ENCODE data around the gene ZFP62. TPM values are rescaled to one million over a fixed set of nuclear protein-coding genes. Genes with fewer than 3 reads are reported as not detected.
A peak's percentile ranks its signal among the peaks of the same experiment; 100 is the strongest.

The ZFP62 gene
- total and polyA plus RNA-seq, 7 donors, result 12.9 to 34.6 (median 22.2) TPM

DNA sequence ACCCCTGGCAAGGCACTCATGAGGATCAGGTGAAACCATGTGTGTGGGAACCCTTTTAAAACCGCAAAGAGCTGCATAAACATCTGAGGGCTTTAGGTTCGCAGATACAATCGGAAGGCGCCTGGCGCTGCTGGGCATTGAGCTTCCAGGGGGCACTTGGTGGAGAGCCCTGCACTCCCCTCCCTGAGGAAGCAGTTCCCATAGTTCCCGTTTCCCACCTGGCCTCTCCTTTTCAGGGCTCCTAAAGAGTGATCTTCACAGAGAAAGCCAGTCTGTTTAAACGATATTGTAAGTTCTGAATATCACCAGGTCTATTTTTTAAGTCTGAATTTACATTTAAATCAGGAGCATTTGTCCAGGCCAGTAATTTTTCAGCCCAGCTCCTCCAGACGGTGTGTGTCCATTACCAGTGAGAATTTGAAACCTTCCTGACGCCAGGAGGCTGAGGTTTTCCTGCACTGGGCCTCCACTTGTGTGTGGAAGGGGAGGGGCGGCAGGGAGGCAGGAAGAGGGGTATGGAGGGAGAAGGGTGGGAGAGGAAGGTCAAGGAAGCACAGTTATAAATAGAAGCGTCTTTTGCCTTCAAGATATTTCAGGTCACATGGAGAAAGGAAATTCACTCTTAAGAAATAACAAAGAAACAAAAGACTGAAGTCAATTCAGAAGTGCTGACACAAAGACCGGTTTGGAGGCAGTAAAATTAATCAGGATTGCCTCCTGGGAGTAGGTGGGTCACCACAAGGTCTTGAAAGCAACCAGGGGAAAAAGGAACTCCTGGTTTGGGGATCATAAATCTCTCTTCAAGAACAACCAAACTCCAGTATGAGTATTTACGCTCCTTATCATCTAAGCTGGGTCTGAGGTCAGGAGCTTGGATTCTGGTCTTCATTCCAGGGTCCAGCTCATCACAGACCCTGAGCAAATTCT lies 44.2 kb downstream of the ZFP62 start:
- H3K36me3 ChIP-seq, result no peaks in the 10 kb centered on the region
- peaks cover 0 to 19% (median 14%) of the 10 kb centered on the region in 4 donors for H3K4me1 ChIP-seq
- intact Hi-C loops (cut with DNase I), result no loop called here
- no peak overlapping the region for H3K4me3 ChIP-seq
- WGBS, 2 donors, result 37 to 57% methylated on average over 13 of the region's 13 CpGs
- TF ChIP-seq, protein P1, sequence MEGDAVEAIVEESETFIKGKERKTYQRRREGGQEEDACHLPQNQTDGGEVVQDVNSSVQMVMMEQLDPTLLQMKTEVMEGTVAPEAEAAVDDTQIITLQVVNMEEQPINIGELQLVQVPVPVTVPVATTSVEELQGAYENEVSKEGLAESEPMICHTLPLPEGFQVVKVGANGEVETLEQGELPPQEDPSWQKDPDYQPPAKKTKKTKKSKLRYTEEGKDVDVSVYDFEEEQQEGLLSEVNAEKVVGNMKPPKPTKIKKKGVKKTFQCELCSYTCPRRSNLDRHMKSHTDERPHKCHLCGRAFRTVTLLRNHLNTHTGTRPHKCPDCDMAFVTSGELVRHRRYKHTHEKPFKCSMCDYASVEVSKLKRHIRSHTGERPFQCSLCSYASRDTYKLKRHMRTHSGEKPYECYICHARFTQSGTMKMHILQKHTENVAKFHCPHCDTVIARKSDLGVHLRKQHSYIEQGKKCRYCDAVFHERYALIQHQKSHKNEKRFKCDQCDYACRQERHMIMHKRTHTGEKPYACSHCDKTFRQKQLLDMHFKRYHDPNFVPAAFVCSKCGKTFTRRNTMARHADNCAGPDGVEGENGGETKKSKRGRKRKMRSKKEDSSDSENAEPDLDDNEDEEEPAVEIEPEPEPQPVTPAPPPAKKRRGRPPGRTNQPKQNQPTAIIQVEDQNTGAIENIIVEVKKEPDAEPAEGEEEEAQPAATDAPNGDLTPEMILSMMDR (IDR thresholded peaks at IDR 0.05), result no peak
- TF ChIP-seq POLR2AphosphoS5 (IDR thresholded peaks at IDR 0.05), result peak in 2 of 4 donors; percentile 34 to 55
- peak; percentile 80 for DNase-seq
- no peaks in the 10 kb centered on the region for H3K27me3 ChIP-seq
- H3K9me3 ChIP-seq, result no peaks in the 10 kb centered on the region
- peak overlapping the region; percentile 57 to 66 (median 64) for H3K27ac ChIP-seq

DNA sequence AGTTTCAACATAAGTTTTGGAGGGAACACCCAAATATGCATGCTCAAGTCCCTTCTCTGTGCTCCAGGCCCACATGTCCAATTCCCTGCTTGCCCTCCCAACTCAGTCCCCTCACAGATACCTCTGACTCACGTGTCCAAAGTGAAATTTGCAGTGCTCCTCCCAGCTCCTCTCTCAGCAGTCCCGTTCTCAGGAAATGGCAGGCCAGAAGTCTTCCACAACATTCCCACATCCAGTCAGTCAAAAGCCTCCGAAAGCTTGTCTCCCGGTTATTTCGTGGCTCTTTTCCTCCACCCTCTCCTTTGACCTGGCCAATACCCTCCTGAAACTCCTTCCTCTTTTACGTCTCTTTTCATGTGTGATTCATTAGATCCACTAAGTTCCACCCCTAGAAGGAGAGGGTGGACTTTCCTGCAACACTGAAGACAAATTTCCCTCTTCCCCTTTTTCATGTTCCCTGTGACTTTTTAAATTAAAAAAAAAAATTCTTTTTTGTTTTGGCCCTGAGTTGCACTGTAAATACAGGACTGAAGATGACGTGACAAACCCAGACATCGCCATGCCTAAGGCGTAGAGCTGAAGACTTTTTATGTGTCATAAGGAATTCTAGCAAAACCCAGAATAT lies 45.7 kb downstream of the ZFP62 start:
- Histone ChIP-seq H3K4me1 (peaks cover 0 to 26% (median 18%) of the 10 kb centered on the region in 4 donors), H3K27ac (peak overlapping the region; percentile 34 to 66 (median 54)), H3K9me3 (no peaks in the 10 kb centered on the region), H3K4me3 (peak overlapping the region in 3 of 4 donors; percentile 8 to 77 (median 16)), H3K36me3 (no peaks in the 10 kb centered on the region), H3K27me3 (no peaks in the 10 kb centered on the region)
- intact Hi-C loops (cut with DNase I), result no loop called here
- no peak for DNase-seq
- TF ChIP-seq POLR2A (IDR thresholded peaks at IDR 0.05), result peak; percentile 13 to 28
- no peak for TF ChIP-seq EP300 (IDR thresholded peaks at IDR 0.05)
- peak in 3 of 4 donors; percentile 32 to 70 (median 52) for TF ChIP-seq POLR2AphosphoS5 (IDR thresholded peaks at IDR 0.05)
- 69 to 85% methylated on average over 9 of the region's 9 CpGs for WGBS, 2 donors

DNA sequence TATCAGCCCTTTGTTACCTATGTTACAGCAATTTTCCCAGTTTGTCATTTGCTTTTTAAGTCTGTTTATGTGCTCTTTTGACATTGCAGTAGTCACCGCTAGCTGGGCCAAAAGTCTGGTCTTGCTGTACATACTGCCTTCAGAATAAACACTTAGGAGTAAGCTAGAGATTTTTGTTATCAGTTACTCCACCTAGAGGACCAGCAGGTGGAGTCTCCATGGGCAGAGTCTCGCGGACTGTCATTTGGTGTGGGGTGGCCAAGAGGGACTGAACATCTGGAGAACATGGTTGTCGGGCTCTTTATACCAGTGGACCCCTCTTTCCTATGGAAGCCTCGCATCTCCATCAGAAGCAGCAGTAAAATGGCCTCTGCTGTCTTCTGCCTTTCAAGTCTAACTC lies 47.7 kb downstream of the ZFP62 start:
- Histone ChIP-seq H3K27ac (peak overlapping the region in 1 of 4 donors; percentile 66), H3K36me3 (no peaks in the 10 kb centered on the region), H3K4me3 (peak overlapping the region in 2 of 4 donors; percentile 16 to 77), H3K4me1 (peaks cover 0 to 36% (median 25%) of the 10 kb centered on the region in 4 donors), H3K27me3 (no peaks in the 10 kb centered on the region), H3K9me3 (no peaks in the 10 kb centered on the region)
- TF ChIP-seq, protein P1 (IDR thresholded peaks at IDR 0.05), result no peak
- TF ChIP-seq POLR2A (IDR thresholded peaks at IDR 0.05), result no peak
- TF ChIP-seq EP300 (IDR thresholded peaks at IDR 0.05), result no peak
- no peak for TF ChIP-seq POLR2AphosphoS5 (IDR thresholded peaks at IDR 0.05)
- WGBS, 2 donors, result 63 to 79% methylated on average over 5 of the region's 5 CpGs
- intact Hi-C loops (cut with DNase I), result loop anchor here (5.0 kb wide), 1 partner anchor 434 kb away; no protein-coding TSS in a partner anchor
- DNase-seq, result peak; percentile 48

DNA sequence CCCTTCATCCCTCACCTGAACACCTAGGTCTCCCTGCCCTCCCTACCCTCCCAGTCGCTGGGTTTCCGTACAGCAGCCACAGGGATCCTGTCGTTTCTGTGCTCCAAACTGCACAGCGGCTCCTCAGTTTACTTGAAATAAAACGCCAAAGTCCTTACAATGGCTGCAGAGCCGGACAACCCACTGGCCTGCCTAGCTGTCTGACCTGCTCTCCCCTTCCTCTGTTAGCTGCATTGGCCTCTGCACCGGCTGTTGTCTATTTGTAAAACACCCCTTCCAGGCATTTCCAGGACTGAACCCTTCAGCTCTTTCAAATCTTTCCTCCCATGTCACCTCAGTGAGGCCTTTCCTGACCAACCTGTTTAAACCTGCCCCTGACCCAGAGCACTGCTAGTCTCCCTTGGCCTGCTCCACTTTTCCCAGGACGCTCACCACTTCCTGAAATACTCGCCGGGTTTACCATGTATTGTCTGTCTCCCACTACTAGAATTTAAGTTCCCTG lies 49.4 kb downstream of the ZFP62 start:
- no peak for TF ChIP-seq EP300 (IDR thresholded peaks at IDR 0.05)
- peak; percentile 66 for DNase-seq
- H3K27me3 ChIP-seq, result no peaks in the 10 kb centered on the region
- intact Hi-C loops (cut with DNase I), result loop anchor here (5.0 kb wide), 1 partner anchor 436 kb away; no protein-coding TSS in a partner anchor
- peak overlapping the region in 3 of 4 donors; percentile 59 to 77 (median 76) for H3K4me3 ChIP-seq
- H3K36me3 ChIP-seq, result peaks cover 0 to 3% (median 0%) of the 10 kb centered on the region in 4 donors
- 78 to 83% methylated on average over 10 of the region's 10 CpGs for WGBS, 2 donors
- H3K4me1 ChIP-seq, result peaks cover 0 to 38% (median 36%) of the 10 kb centered on the region in 4 donors
- H3K9me3 ChIP-seq, result no peaks in the 10 kb centered on the region
- peak overlapping the region; percentile 93 to 99 (median 98) for H3K27ac ChIP-seq

DNA sequence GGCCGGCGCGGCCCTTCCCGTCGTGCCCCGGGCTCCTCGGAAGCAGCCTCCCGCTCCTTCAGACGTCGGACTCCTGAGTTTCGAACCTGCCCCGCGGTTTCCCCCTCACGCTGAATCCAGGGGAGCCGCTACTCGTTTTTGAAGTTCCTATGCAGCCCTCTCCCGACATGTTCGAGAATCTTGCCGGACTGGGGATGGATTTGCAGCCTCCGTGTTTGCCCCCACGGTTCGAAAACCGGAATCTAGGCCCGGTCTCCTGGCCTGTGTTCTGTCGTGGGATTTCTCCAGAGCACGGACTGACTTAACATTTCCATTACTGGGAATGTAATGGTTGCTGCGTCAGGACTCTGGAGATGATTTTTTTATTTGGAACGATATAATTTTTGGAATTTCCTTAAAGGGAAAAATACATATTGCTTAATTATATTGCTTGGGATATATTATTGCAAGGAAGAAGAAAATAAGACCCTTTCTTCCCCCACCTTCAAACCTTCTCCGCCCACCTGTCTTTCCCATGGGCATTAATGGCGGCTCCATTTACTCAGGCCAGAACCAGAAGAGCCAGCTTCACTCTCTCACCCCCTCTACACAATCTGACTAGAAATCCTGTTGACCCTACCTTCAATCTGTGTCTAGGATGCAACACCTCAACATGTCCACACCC lies 50.0 kb downstream of the ZFP62 start:
- WGBS, 2 donors, result 5 to 8% methylated on average over 30 of the region's 30 CpGs
- no peaks in the 10 kb centered on the region for H3K9me3 ChIP-seq
- H3K4me3 ChIP-seq, result peak overlapping the region; percentile 59 to 77 (median 68)
- H3K27me3 ChIP-seq, result no peaks in the 10 kb centered on the region
- peak; percentile 83 for DNase-seq
- intact Hi-C loops (cut with DNase I), result loop anchor here (1.0 to 5.0 kb wide), 2 partner anchors 20 to 436 kb away; no protein-coding TSS in a partner anchor
- peak overlapping the region; percentile 93 to 99 (median 98) for H3K27ac ChIP-seq
- peaks cover 0 to 9% (median 0%) of the 10 kb centered on the region in 4 donors for H3K36me3 ChIP-seq
- peaks cover 0 to 42% (median 41%) of the 10 kb centered on the region in 4 donors for H3K4me1 ChIP-seq
- TF ChIP-seq POLR2A (IDR thresholded peaks at IDR 0.05), result no peak
- TF ChIP-seq EP300 (IDR thresholded peaks at IDR 0.05), result no peak
- TF ChIP-seq, protein P1 (IDR thresholded peaks at IDR 0.05), result no peak
- no peak for TF ChIP-seq POLR2AphosphoS5 (IDR thresholded peaks at IDR 0.05)

Measured in sigmoid colon (tissue), 7 donors.